Stimulated activated CD4-positive, alpha-beta T cell treated with anti-CD3 and anti-CD28 coated beads, TNF-alpha, amount 100 ng/mL, for 24 hours (primary cell): ENCODE measurements around the gene MYH15.
"Not testable (repeated sequence)": the region's sequence is repeated elsewhere in the genome, so short reads cannot be mapped to it uniquely, and the experiment has no call there.

Experiments used
- DNase-seq, 3 experiments: peaks; one replicate each; pipeline ENCODE4 v3.0.0-alpha.2; 2020; ENCODE audit warnings: low read depth in 3 of 3

The MYH15 gene

GRCh38 chr3:108388136-108389132, 122.0 kb downstream of the MYH15 start:
- DNase-seq = peak in 1 of 3 experiments; percentile 9

GRCh38 chr3:108387063-108387462, 123.3 kb downstream of the MYH15 start:
- DNase-seq = no peak

- no peak for DNase-seq
Observed at GRCh38 chr3:108383306-108383705, 127.1 kb downstream of the MYH15 start.

- no peak for DNase-seq
Observed at GRCh38 chr3:108381529-108382140, 128.8 kb downstream of the MYH15 start.

GRCh38 chr3:108380128-108380795, 130.1 kb downstream of the MYH15 start:
- DNase-seq = no peak

- DNase-seq = not testable (repeated sequence)
Observed at GRCh38 chr3:108378952-108379342, 131.4 kb downstream of the MYH15 start.

GRCh38 chr3:108378153-108378951, 132.0 kb downstream of the MYH15 start:
- no peak for DNase-seq

- DNase-seq = no peak
Observed at GRCh38 chr3:108377384-108377783, 133.0 kb downstream of the MYH15 start.

- DNase-seq = no peak
Observed at GRCh38 chr3:108376026-108376425, 134.4 kb downstream of the MYH15 start.

- no peak for DNase-seq
Observed at GRCh38 chr3:108359011-108359410, 151.4 kb downstream of the MYH15 start.

- no peak for DNase-seq
Observed at GRCh38 chr3:108357042-108357441, 153.4 kb downstream of the MYH15 start.

GRCh38 chr3:108354562-108354961, 155.8 kb downstream of the MYH15 start:
- DNase-seq = no peak

- DNase-seq = no peak
Observed at GRCh38 chr3:108352176-108352575, 158.2 kb downstream of the MYH15 start.

- no peak for DNase-seq
Observed at GRCh38 chr3:108346301-108347227, 163.8 kb downstream of the MYH15 start.

- no peak for DNase-seq
Observed at GRCh38 chr3:108345492-108346205, 164.7 kb downstream of the MYH15 start.

GRCh38 chr3:108343491-108343890, 166.9 kb downstream of the MYH15 start:
- DNase-seq = no peak

GRCh38 chr3:108342837-108343486, 167.4 kb downstream of the MYH15 start:
- no peak for DNase-seq

- no peak for DNase-seq
Observed at GRCh38 chr3:108341911-108342310, 168.5 kb downstream of the MYH15 start.

GRCh38 chr3:108338901-108339545, 171.4 kb downstream of the MYH15 start:
- DNase-seq = no peak
